ENCODE measurements around the gene LSAMP. TPM values are rescaled to one million over a fixed set of nuclear protein-coding genes. Genes with fewer than 3 reads are reported as not detected.

LSAMP gene
- polyA plus RNA-seq, 3 donors, result not detected

DNA sequence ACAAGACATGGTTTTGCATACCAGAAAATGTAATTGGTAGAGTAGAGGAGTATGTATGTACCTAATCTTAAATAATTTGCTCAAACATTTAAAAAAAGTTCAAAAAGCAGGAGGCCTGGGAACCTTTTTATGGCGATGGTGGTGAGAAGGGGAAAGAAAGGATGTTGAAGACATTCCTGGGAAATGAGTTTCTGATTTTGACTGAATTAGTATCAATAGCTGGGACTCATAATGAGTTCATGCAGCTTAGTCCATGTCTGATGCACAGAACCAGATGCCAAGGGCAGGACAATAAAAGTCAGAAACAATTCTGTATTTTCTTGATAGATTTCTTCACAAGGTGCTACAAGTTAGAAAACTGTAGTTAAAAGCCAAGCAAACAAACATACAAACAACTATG lies 426.6 kb downstream of the LSAMP start:
- H3K4me1 Mint-ChIP-seq, result peaks cover 7% of the 10 kb centered on the region
- Histone ChIP-seq H3K4me2 (replicated peaks; ENCODE audit: extremely low read depth, low read length, poor library complexity, severe bottlenecking) (no peak overlapping the region), H3K79me2 (ENCODE audit: insufficient read depth, low read length) (no peaks in the 10 kb centered on the region), H3K36me3 (replicated peaks in 1 of 2; ENCODE audit: control insufficient read depth in 1 of 2, insufficient read depth in 2 of 2, low read length in 2 of 2) (no peaks in the 10 kb centered on the region), H4K20me1 (ENCODE audit: insufficient read depth, low read length) (no peaks in the 10 kb centered on the region), H3K9ac (ENCODE audit: insufficient read depth, low read length, poor library complexity, severe bottlenecking) (no peak overlapping the region), H2AFZ (ENCODE audit: insufficient read depth, low read depth, low read length, poor library complexity, severe bottlenecking) (no peak overlapping the region), H3K9me3 (replicated peaks in 1 of 2; ENCODE audit: control insufficient read depth in 1 of 2, insufficient read depth in 1 of 2, low read length in 2 of 2) (no peaks in the 10 kb centered on the region), H3K27ac (ENCODE audit: low read depth in 1 of 2, low read length in 2 of 2) (no peak overlapping the region), H3K4me3 (replicated peaks in 1 of 3; ENCODE audit: low read depth in 2 of 3, low read length in 3 of 3) (no peak overlapping the region), H3K27me3 (ENCODE audit: control insufficient read depth in 2 of 2, insufficient read depth in 2 of 2, low read length in 2 of 2) (no peaks in the 10 kb centered on the region), H3K4me1 (ENCODE audit: control insufficient read depth in 1 of 2, insufficient read depth in 2 of 2, low read length in 2 of 2) (no peaks in the 10 kb centered on the region)
- H3K27ac Mint-ChIP-seq, result no peak overlapping the region
- no peaks in the 10 kb centered on the region for H3K27me3 Mint-ChIP-seq (ENCODE audit: low read depth in 3 of 3)
- no peaks in the 10 kb centered on the region for H3K36me3 Mint-ChIP-seq
- DNase-seq, result no peak
- H3K9me3 Mint-ChIP-seq, result no peaks in the 10 kb centered on the region
- no peak overlapping the region for H3K4me3 Mint-ChIP-seq
- intact Hi-C loops (cut with micrococcal nuclease), result no loop called here
- TF ChIP-seq, protein P1, sequence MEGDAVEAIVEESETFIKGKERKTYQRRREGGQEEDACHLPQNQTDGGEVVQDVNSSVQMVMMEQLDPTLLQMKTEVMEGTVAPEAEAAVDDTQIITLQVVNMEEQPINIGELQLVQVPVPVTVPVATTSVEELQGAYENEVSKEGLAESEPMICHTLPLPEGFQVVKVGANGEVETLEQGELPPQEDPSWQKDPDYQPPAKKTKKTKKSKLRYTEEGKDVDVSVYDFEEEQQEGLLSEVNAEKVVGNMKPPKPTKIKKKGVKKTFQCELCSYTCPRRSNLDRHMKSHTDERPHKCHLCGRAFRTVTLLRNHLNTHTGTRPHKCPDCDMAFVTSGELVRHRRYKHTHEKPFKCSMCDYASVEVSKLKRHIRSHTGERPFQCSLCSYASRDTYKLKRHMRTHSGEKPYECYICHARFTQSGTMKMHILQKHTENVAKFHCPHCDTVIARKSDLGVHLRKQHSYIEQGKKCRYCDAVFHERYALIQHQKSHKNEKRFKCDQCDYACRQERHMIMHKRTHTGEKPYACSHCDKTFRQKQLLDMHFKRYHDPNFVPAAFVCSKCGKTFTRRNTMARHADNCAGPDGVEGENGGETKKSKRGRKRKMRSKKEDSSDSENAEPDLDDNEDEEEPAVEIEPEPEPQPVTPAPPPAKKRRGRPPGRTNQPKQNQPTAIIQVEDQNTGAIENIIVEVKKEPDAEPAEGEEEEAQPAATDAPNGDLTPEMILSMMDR (IDR thresholded peaks at IDR 0.05), result no peak
- WGBS (ENCODE audit: insufficient coverage), result 75% methylated on average over 1 of the region's 1 CpG

DNA sequence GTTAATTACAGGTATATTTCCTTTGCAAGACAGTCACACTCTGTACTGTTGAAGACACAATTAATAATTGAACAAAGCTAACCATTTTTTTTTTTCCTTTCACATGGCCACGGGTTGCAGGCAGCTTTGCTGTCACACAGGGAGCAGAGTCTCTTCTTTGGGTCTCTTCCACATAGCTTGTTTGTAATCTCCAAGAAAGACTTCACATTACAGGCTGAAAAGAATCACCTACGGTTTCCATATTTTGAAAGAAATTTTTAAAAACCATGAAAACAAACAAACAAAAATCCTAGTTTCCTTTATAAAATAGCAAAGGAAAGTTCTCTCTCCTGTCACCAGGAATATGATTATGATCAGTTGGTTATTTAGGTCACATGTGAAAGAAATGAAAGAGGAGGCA lies 429.4 kb downstream of the LSAMP start:
- 70% methylated on average over 1 of the region's 2 CpGs for WGBS (ENCODE audit: insufficient coverage)
- no peaks in the 10 kb centered on the region for H3K36me3 ChIP-seq (replicated peaks in 1 of 2; ENCODE audit: control insufficient read depth in 1 of 2, insufficient read depth in 2 of 2, low read length in 2 of 2)
- H3K4me3 Mint-ChIP-seq, result no peak overlapping the region
- H3K4me1 ChIP-seq (ENCODE audit: control insufficient read depth in 1 of 2, insufficient read depth in 2 of 2, low read length in 2 of 2), result no peaks in the 10 kb centered on the region
- no peaks in the 10 kb centered on the region for H3K9me3 ChIP-seq (replicated peaks in 1 of 2; ENCODE audit: control insufficient read depth in 1 of 2, insufficient read depth in 1 of 2, low read length in 2 of 2)
- H4K20me1 ChIP-seq (ENCODE audit: insufficient read depth, low read length), result no peaks in the 10 kb centered on the region
- no peak for DNase-seq
- intact Hi-C loops (cut with micrococcal nuclease), result no loop called here
- H3K36me3 Mint-ChIP-seq, result no peaks in the 10 kb centered on the region
- no peak overlapping the region for H3K9ac ChIP-seq (ENCODE audit: insufficient read depth, low read length, poor library complexity, severe bottlenecking)
- TF ChIP-seq, protein P1 (IDR thresholded peaks at IDR 0.05), result no peak
- peaks cover 6% of the 10 kb centered on the region for H3K4me1 Mint-ChIP-seq
- no peaks in the 10 kb centered on the region for H3K27me3 Mint-ChIP-seq (ENCODE audit: low read depth in 3 of 3)
- H3K4me2 ChIP-seq (replicated peaks; ENCODE audit: extremely low read depth, low read length, poor library complexity, severe bottlenecking), result no peak overlapping the region
- no peak overlapping the region for H3K27ac ChIP-seq (ENCODE audit: low read depth in 1 of 2, low read length in 2 of 2)
- no peak overlapping the region for H3K4me3 ChIP-seq (replicated peaks in 1 of 3; ENCODE audit: low read depth in 2 of 3, low read length in 3 of 3)
- no peaks in the 10 kb centered on the region for H3K27me3 ChIP-seq (ENCODE audit: control insufficient read depth in 2 of 2, insufficient read depth in 2 of 2, low read length in 2 of 2)
- no peak overlapping the region for H2AFZ ChIP-seq (ENCODE audit: insufficient read depth, low read depth, low read length, poor library complexity, severe bottlenecking)
- no peaks in the 10 kb centered on the region for H3K9me3 Mint-ChIP-seq
- no peak overlapping the region for H3K27ac Mint-ChIP-seq
- no peaks in the 10 kb centered on the region for H3K79me2 ChIP-seq (ENCODE audit: insufficient read depth, low read length)
